H1 (cell line): ENCODE results near the gene KIFC1. TPM values are rescaled to one million over a fixed set of nuclear protein-coding genes. Genes with fewer than 3 reads are reported as not detected.

ENCODE experiments used
- CTCF ChIA-PET: fragments of 300-600 bp; sonication (Branson Sonifier 250); formaldehyde crosslinking; loops from one replicate; lab custom pipeline; 2021; ENCODE audit not compliant: partially characterized antibody; lab: Charles Lee
- POLR2A ChIA-PET: fragments of 300-600 bp; sonication (Branson Sonifier 250); formaldehyde crosslinking; loops from one replicate; lab custom pipeline; 2021; ENCODE audit warnings: inconsistent platforms; ENCODE audit not compliant: partially characterized antibody; lab: Charles Lee
- DNase-seq, 2 experiments: peaks; one replicate each; pipeline versions ENCODE4 v3.0.0 to v3.0.0-alpha.2; 2010 to 2022; ENCODE audit warnings: low spot score in 2 of 2, low read depth in 1 of 2, mixed read lengths in 1 of 2
- FAIRE-seq: peaks from 2 replicates; lab custom pipeline; 2011; peaks lifted over from hg19 to GRCh38; lab: Jason Lieb, UNC
- H2AFZ ChIP-seq: 2 replicates; pipeline ENCODE4 v1.8.1; 2012; ENCODE audit warnings: low read length, inconsistent platforms
- H2AK5ac ChIP-seq: 2 replicates; pipeline ENCODE4 v1.6.1; 2013; ENCODE audit warnings: low read depth, low read length
- H2BK120ac ChIP-seq: replicated peaks from 2 replicates; pipeline ENCODE3; 2013; ENCODE audit warnings: low read depth, low read length, inconsistent platforms
- H2BK12ac ChIP-seq: 2 replicates; pipeline ENCODE4 v1.6.1; 2013; ENCODE audit warnings: low read depth, low read length
- H2BK15ac ChIP-seq: 2 replicates; pipeline ENCODE4 v1.6.1; 2013; ENCODE audit warnings: low read length
- H2BK20ac ChIP-seq: 2 replicates; pipeline ENCODE4 v1.6.1; 2013; ENCODE audit warnings: low read length
- H2BK5ac ChIP-seq: 2 replicates; pipeline ENCODE4 v1.6.1; 2013; ENCODE audit warnings: low read depth, low read length
- H3K14ac ChIP-seq: 2 replicates; pipeline ENCODE4 v1.6.1; 2013; ENCODE audit warnings: inconsistent platforms; ENCODE audit not compliant: insufficient read length
- H3K18ac ChIP-seq: 2 replicates; pipeline ENCODE4 v1.6.1; 2013; ENCODE audit warnings: low read length; ENCODE audit errors: extremely low read depth
- H3K23ac ChIP-seq: 2 replicates; pipeline ENCODE4 v1.6.1; 2013; ENCODE audit warnings: inconsistent platforms; ENCODE audit not compliant: insufficient read length
- H3K23me2 ChIP-seq: 2 replicates; pipeline ENCODE4 v1.6.1; 2013; ENCODE audit warnings: low read depth, low read length
- H3K27ac ChIP-seq: 2 replicates; pipeline ENCODE4 v1.6.1; 2011; ENCODE audit warnings: low read depth, low read length, inconsistent platforms
- H3K27me3 ChIP-seq, 4 experiments: replicated peaks in 1 of 4; 1 replicate in 1 of 4; 2 replicates in 3 of 4; pipeline versions ENCODE4 v1.6.1 to v1.8.1; 2011 to 2013; ENCODE audit warnings: low read length in 3 of 4, mild to moderate bottlenecking in 3 of 4, inconsistent platforms in 2 of 4, mixed read lengths in 2 of 4, moderate library complexity in 1 of 4; ENCODE audit not compliant: control insufficient read depth in 3 of 4, insufficient read depth in 3 of 4; ENCODE audit errors: extremely low read depth in 1 of 4
- H3K36me3 ChIP-seq, 4 experiments: 2 replicates each; pipeline versions ENCODE4 v1.6.1 to v1.8.1; 2011 to 2013; ENCODE audit warnings: mild to moderate bottlenecking in 4 of 4, low read length in 3 of 4, moderate library complexity in 2 of 4, control low read depth in 1 of 4, inconsistent platforms in 1 of 4; ENCODE audit not compliant: insufficient read depth in 4 of 4, control insufficient read depth in 2 of 4
- H3K4ac ChIP-seq: replicated peaks from 2 replicates; pipeline ENCODE3; 2013; ENCODE audit warnings: low read length, low read depth, mixed read lengths, inconsistent platforms; ENCODE audit not compliant: insufficient read length
- H3K4me1 ChIP-seq, 4 experiments: replicated peaks in 1 of 4; 1 replicate in 1 of 4; 2 replicates in 3 of 4; pipeline versions ENCODE4 v1.6.1 to v1.8.1; 2011 to 2013; ENCODE audit warnings: low read length in 3 of 4, inconsistent platforms in 2 of 4, mixed read lengths in 1 of 4; ENCODE audit not compliant: insufficient read depth in 4 of 4, control insufficient read depth in 3 of 4
- H3K4me2 ChIP-seq, 2 experiments: 2 replicates each; pipeline versions ENCODE4 v1.6.1 to v1.8.1; 2011 to 2013; ENCODE audit warnings: low read depth in 2 of 2, low read length in 2 of 2, control low read depth in 1 of 2, inconsistent platforms in 1 of 2, mild to moderate bottlenecking in 1 of 2; ENCODE audit not compliant: insufficient read depth in 1 of 2
- H3K4me3 ChIP-seq, 4 experiments: fragments of 200-600, 300-600 bp in 1 of 4; sonication (generic), shearing (Covaris generic), sonication (Bioruptor Twin) in 1 of 4; 2 replicates each; pipeline versions ENCODE4 v1.5.1 to v1.8.1; 2011 to 2016; ENCODE audit warnings: low read length in 4 of 4, low read depth in 3 of 4, control low read depth in 2 of 4, inconsistent platforms in 2 of 4, mild to moderate bottlenecking in 2 of 4, mixed read lengths in 1 of 4, moderate library complexity in 1 of 4; ENCODE audit not compliant: insufficient read depth in 2 of 4; ENCODE audit errors: extremely low read depth in 1 of 4
- H3K56ac ChIP-seq: replicated peaks from 2 replicates; pipeline ENCODE3; 2013; ENCODE audit warnings: low read depth, mild to moderate bottlenecking, mixed read lengths, low read length, inconsistent platforms; ENCODE audit not compliant: insufficient read length
- H3K79me1 ChIP-seq: 2 replicates; pipeline ENCODE4 v1.6.1; 2013; ENCODE audit warnings: low read depth, low read length, control low read depth
- H3K79me2 ChIP-seq, 2 experiments: 2 replicates each; pipeline versions ENCODE4 v1.6.1 to v1.8.1; 2012 to 2013; ENCODE audit warnings: low read length in 2 of 2, mild to moderate bottlenecking in 2 of 2, inconsistent platforms in 1 of 2; ENCODE audit not compliant: insufficient read depth in 2 of 2, control insufficient read depth in 1 of 2
- H3K9ac ChIP-seq, 4 experiments: replicated peaks in 1 of 4; 1 replicate in 1 of 4; 2 replicates in 3 of 4; pipeline versions ENCODE4 v1.6.1 to v1.8.1; 2011 to 2013; ENCODE audit warnings: low read depth in 3 of 4, low read length in 3 of 4, control low read depth in 2 of 4, mild to moderate bottlenecking in 2 of 4, moderate library complexity in 2 of 4, inconsistent platforms in 1 of 4; ENCODE audit errors: extremely low read depth in 1 of 4
- H3K9me3 ChIP-seq, 2 experiments: 2 replicates each; pipeline versions ENCODE4 v1.6.1 to v1.8.1; 2012 to 2013; ENCODE audit warnings: mild to moderate bottlenecking in 2 of 2, moderate library complexity in 2 of 2, control low read depth in 1 of 2, inconsistent platforms in 1 of 2, low read depth in 1 of 2, low read length in 1 of 2, mixed read lengths in 1 of 2; ENCODE audit not compliant: insufficient read depth in 2 of 2
- H4K20me1 ChIP-seq, 2 experiments: replicated peaks in 1 of 2; 2 replicates each; pipeline versions ENCODE3 to v1.8.1; 2011 to 2013; ENCODE audit warnings: inconsistent platforms in 2 of 2, low read length in 2 of 2, mild to moderate bottlenecking in 1 of 2; ENCODE audit not compliant: insufficient read depth in 2 of 2, control insufficient read depth in 1 of 2
- H4K5ac ChIP-seq: 2 replicates; pipeline ENCODE4 v1.6.1; 2013; ENCODE audit warnings: low read length, low read depth, mixed read lengths, inconsistent platforms; ENCODE audit not compliant: insufficient read length
- H4K8ac ChIP-seq: 2 replicates; pipeline ENCODE4 v1.8.0; 2013; ENCODE audit warnings: mild to moderate bottlenecking, moderate library complexity, low read length, inconsistent platforms; ENCODE audit not compliant: insufficient read depth; ENCODE audit errors: extremely low read depth
- H4K91ac ChIP-seq: replicated peaks from 2 replicates; pipeline ENCODE3; 2013; ENCODE audit warnings: low read length, mixed read lengths, inconsistent platforms; ENCODE audit not compliant: insufficient read length
- BRCA1 ChIP-seq: IDR thresholded peaks from 2 replicates; pipeline ENCODE4 v1.6.1; 2012; ENCODE audit warnings: low read depth, low read length, improper control_type of control experiment
- CREB1 ChIP-seq: IDR thresholded peaks from 2 replicates; pipeline ENCODE4 v1.6.1; 2012; ENCODE audit warnings: inconsistent platforms
- JUND ChIP-seq: IDR thresholded peaks from 2 replicates; pipeline ENCODE4 v1.6.1; 2011; ENCODE audit warnings: mild to moderate bottlenecking, improper control_type of control experiment, low read length
- KDM4A ChIP-seq: IDR thresholded peaks from one replicate; pipeline ENCODE4 v1.7.1; 2012; ENCODE audit warnings: low read depth, mild to moderate bottlenecking, moderate library complexity, low read length, inconsistent platforms; ENCODE audit not compliant: severe bottlenecking
- NRF1 ChIP-seq: IDR thresholded peaks from 2 replicates; pipeline ENCODE4 v1.6.1; 2011; ENCODE audit warnings: mild to moderate bottlenecking, low read depth, low read length, improper control_type of control experiment
- PHF8 ChIP-seq: fragments of 200-600 bp; sonication (generic); conservative IDR thresholded peaks from 2 replicates; pipeline ENCODE4 v1.7.1; 2012; ENCODE audit warnings: low read depth, mild to moderate bottlenecking, inconsistent platforms, low read length, moderate library complexity
- RFX5 ChIP-seq: IDR thresholded peaks from 2 replicates; pipeline ENCODE4 v1.6.1; 2011; ENCODE audit warnings: low read depth, low read length, improper control_type of control experiment, borderline replicate concordance
- SIX5 ChIP-seq: IDR thresholded peaks from 2 replicates; pipeline ENCODE4 v1.6.1; 2011; ENCODE audit warnings: mild to moderate bottlenecking, low read depth, low read length
- SP1 ChIP-seq: IDR thresholded peaks from 2 replicates; pipeline ENCODE4 v1.6.1; 2011; ENCODE audit warnings: low read depth, low read length
- SP4 ChIP-seq: IDR thresholded peaks from 2 replicates; pipeline ENCODE4 v1.6.1; 2012; ENCODE audit warnings: low read length, inconsistent platforms
- WGBS, 2 experiments: shearing (Covaris generic) in 1 of 2; methylation state at CpG; one replicate each; pipeline versions ENCODE4 v1.1.6 to v1.1.7; 2013 to 2015; ENCODE audit warnings: low lambda C conversion rate in 2 of 2, mixed read lengths in 2 of 2, inconsistent platforms in 1 of 2, low coverage in 1 of 2, missing lambda C conversion rate in 1 of 2; ENCODE audit not compliant: insufficient replicate concordance in 2 of 2, insufficient coverage in 1 of 2, insufficient read length in 1 of 2; ENCODE audit errors: extremely low coverage in 1 of 2, missing lambda C conversion rate in 1 of 2; 5-methylcytosine and 5-hydroxymethylcytosine counted together
- polyA plus RNA-seq, 7 experiments: library from polyadenylated mRNA; depleted of rRNA in 3 of 7; stranded (reverse) in 5 of 7; unstranded in 2 of 7; fragments of >200 nt in 5 of 7; fragments of 200-250 nt in 2 of 7; gene quantifications; 1 replicate in 5 of 7; 2 replicates in 1 of 7; 4 replicates in 1 of 7; pipeline versions ENCODE4 v1.2.1 to v1.2.3, GENCODE V29; 2011 to 2013; ENCODE audit warnings: missing spikeins in 2 of 7, mixed read lengths in 2 of 7
- total RNA-seq: library from RNA; stranded (reverse); fragmentation: NEBNext Ultra II Directional; extraction: Animal tissue kit (Norgen Biotek cat#: 25700); gene quantifications from 2 replicates; pipeline ENCODE4 v1.2.1, GENCODE V29; 2021
- TF ChIP-seq, protein P1 (sequence below): IDR thresholded peaks from 2 replicates; pipeline ENCODE4 v1.6.1; 2011; ENCODE audit warnings: low read length, improper control_type of control experiment

Gene KIFC1
- total and polyA plus RNA-seq, 2 of the 8 experiments (the other 6 are each of a cell fraction or from before 2014, with no cell fraction given): 46.6 to 64.3 TPM

DNA sequence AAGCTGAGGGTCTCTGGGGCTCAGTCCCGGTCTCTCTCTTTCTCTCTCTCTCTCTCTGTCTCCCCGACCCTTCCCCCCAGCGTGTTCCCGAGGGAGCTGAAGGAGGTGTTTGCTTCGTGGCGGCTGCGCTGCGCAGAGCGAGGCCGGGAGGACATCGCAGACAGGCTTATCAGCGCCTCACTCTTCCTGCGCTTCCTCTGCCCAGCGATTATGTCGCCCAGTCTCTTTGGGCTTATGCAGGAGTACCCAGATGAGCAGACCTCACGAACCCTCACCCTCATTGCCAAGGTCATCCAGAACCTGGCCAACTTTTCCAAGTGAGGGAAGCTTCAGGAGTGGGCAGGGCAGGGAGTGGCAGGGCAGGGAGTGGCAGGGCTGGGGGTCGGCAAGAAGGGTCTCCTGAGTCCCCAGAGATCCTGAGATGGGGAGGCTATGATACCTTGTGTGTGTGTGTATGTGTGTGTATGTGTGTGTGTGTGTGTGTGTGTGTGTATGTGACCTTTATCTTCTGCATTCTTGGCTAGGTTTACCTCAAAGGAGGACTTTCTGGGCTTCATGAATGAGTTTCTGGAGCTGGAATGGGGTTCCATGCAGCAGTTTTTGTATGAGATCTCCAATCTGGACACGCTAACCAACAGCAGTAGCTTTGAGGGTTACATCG lies 49.2 kb downstream of the KIFC1 start:
- CTCF ChIA-PET: interaction anchor here (0.7 to 4.7 kb wide), 6 partner anchors 9 to 654 kb away, joined by 3 to 22 read pairs (median 4); no protein-coding TSS in a partner anchor
- Histone ChIP-seq H3K9me3 (no peaks in the 10 kb centered on the region), H3K4ac (no peak overlapping the region), H3K27ac (no peak overlapping the region), H3K23me2 (no peaks in the 10 kb centered on the region), H3K36me3 (peaks cover 46 to 96% (median 82%) of the 10 kb centered on the region in 4 experiments), H3K79me1 (0 out of 2 replicates have a peak, but pooled peaks cover 2% of the 10 kb centered on the region), H3K14ac (no peak overlapping the region), H4K91ac (no peak overlapping the region), H3K18ac (no peak overlapping the region), H2BK15ac (no peak overlapping the region), H2BK120ac (no peak overlapping the region), H4K20me1 (peaks cover 4 to 31% of the 10 kb centered on the region in 2 experiments), H3K4me3 (no peak overlapping the region), H2BK20ac (no peak overlapping the region), H3K4me2 (no peak overlapping the region), H4K5ac (no peak overlapping the region), H3K27me3 (no peaks in the 10 kb centered on the region), H2AK5ac (no peak overlapping the region), H3K23ac (no peak overlapping the region), H3K9ac (no peak overlapping the region), H2BK12ac (no peak overlapping the region), H2BK5ac (no peak overlapping the region), H2AFZ (no peak overlapping the region), H3K56ac (no peak overlapping the region), H3K79me2 (peaks cover 0 to 8% of the 10 kb centered on the region in 2 experiments; a peak in 2 of 4 replicates), H4K8ac (no peak overlapping the region), H3K4me1 (no peaks in the 10 kb centered on the region; a peak in 1 of 7 replicates)
- DNase-seq (no peak), FAIRE-seq (no peak)
- WGBS, 2 experiments: 86% methylated on average over 19 of the region's 19 CpGs; no CpG with 5 or more reads in 1 of the 2 experiments
- POLR2A ChIA-PET: interaction anchor here (0.7 to 14.8 kb wide), 9 partner anchors 10 to 165 kb away, joined by 3 to 381 read pairs (median 4); partner anchors contain the start of genes CUTA, PFDN6, WDR46 and ZBTB9
- TF ChIP-seq SP4 (no peak), SP1 (no peak), RFX5 (no peak), JUND (no peak), PHF8 (no peak), SIX5 (no peak), CREB1 (no peak), KDM4A (no peak), NRF1 (no peak), BRCA1 (no peak)
- TF ChIP-seq, protein P1, sequence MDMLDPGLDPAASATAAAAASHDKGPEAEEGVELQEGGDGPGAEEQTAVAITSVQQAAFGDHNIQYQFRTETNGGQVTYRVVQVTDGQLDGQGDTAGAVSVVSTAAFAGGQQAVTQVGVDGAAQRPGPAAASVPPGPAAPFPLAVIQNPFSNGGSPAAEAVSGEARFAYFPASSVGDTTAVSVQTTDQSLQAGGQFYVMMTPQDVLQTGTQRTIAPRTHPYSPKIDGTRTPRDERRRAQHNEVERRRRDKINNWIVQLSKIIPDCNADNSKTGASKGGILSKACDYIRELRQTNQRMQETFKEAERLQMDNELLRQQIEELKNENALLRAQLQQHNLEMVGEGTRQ: no peak
